GM12878 (cell line): ENCODE results near the gene PKD1.

Experiments
- CEBPB ChIP-seq, 2 experiments: fragments of 150-350 bp in 1 of 2; IDR thresholded peaks; 2 replicates each; pipeline ENCODE4 v1.6.1; 2012 to 2014; ENCODE audit warnings: low read depth in 2 of 2, low read length in 2 of 2, borderline replicate concordance in 1 of 2, inconsistent platforms in 1 of 2
- CHD2 ChIP-seq: IDR thresholded peaks from 2 replicates; pipeline ENCODE4 v1.6.1; 2011; ENCODE audit warnings: low read depth, low read length, improper control_type of control experiment, borderline replicate concordance
- CTCF ChIP-seq, 3 experiments: IDR thresholded peaks in 2 of 3; conservative IDR thresholded peaks in 1 of 3; 2 replicates each; pipeline ENCODE4 v1.5.1; 2011; ENCODE audit warnings: low read depth in 3 of 3, low read length in 3 of 3, mild to moderate bottlenecking in 3 of 3, control low read depth in 2 of 3, moderate library complexity in 2 of 3, inconsistent platforms in 1 of 3, mixed read lengths in 1 of 3; ENCODE audit not compliant: control insufficient read depth in 2 of 3, insufficient read depth in 1 of 3; ENCODE audit errors: extremely low read depth in 1 of 3
- MLLT1 ChIP-seq: fragments of 450-650 bp; IDR thresholded peaks from 2 replicates; pipeline ENCODE4 v1.6.1; 2016; ENCODE audit warnings: mild to moderate bottlenecking
- REST ChIP-seq: IDR thresholded peaks from 2 replicates; pipeline ENCODE4 v1.6.1; 2012; ENCODE audit warnings: mild to moderate bottlenecking, low read depth, low read length
- USF2 ChIP-seq: IDR thresholded peaks from 2 replicates; pipeline ENCODE4 v1.6.1; 2011; ENCODE audit warnings: low read depth, low read length, improper control_type of control experiment, borderline replicate concordance

GRCh38 chr16:2054543-2055245 lies 81.0 kb downstream of the PKD1 start:
- no peak for TF ChIP-seq CHD2
- no peak for TF ChIP-seq CTCF (IDR thresholded peaks at IDR 0.05 in 2 of 3, conservative IDR thresholded peaks at IDR 0.05 in 1 of 3; ENCODE audit: control insufficient read depth in 2 of 3, extremely low read depth in 1 of 3, insufficient read depth in 1 of 3, low read depth in 3 of 3, low read length in 3 of 3)
- TF ChIP-seq REST, result no peak
- TF ChIP-seq CEBPB (IDR thresholded peaks at IDR 0.05; ENCODE audit: borderline replicate concordance in 1 of 2, low read depth in 2 of 2, low read length in 2 of 2), result no peak
- TF ChIP-seq USF2, result no peak
- TF ChIP-seq MLLT1, result no peak
